HCT116 (cell line): ENCODE results near the gene LCMT1.

Source experiments
- ELF1 ChIP-seq: IDR thresholded peaks from 2 replicates; pipeline ENCODE4 v1.6.1; 2012; ENCODE audit warnings: low read depth, borderline replicate concordance
- EZH2 ChIP-seq: fragments of 200-600 bp; sonication (generic); IDR thresholded peaks from 2 replicates; pipeline ENCODE4 v1.6.1; 2017; ENCODE audit warnings: antibody characterized with exemption, mixed run types
- JUND ChIP-seq: IDR thresholded peaks from 2 replicates; pipeline ENCODE4 v1.6.1; 2012
- POLR2A ChIP-seq: IDR thresholded peaks from 2 replicates; pipeline ENCODE4 v1.7.0; 2011; ENCODE audit warnings: borderline replicate concordance; ENCODE audit not compliant: insufficient read depth, insufficient read length; ENCODE audit errors: extremely low read depth
- POLR2AphosphoS5 ChIP-seq: IDR thresholded peaks from 2 replicates; pipeline ENCODE4 v1.6.1; 2011; ENCODE audit warnings: mild to moderate bottlenecking, low read depth, low read length, moderate library complexity
- SP1 ChIP-seq: IDR thresholded peaks from 2 replicates; pipeline ENCODE4 v1.6.1; 2012; ENCODE audit warnings: low read depth
- SRF ChIP-seq: IDR thresholded peaks from 2 replicates; pipeline ENCODE4 v1.6.1; 2012; ENCODE audit warnings: low read depth
- TCF7L2 ChIP-seq: IDR thresholded peaks from 2 replicates; pipeline ENCODE4 v1.7.0; 2011; ENCODE audit warnings: borderline replicate concordance, inconsistent platforms; ENCODE audit not compliant: insufficient read depth, insufficient read length; ENCODE audit errors: extremely low read depth
- YY1 ChIP-seq: IDR thresholded peaks from 2 replicates; pipeline ENCODE4 v1.6.1; 2011; ENCODE audit warnings: low read length, low read depth, moderate library complexity, mild to moderate bottlenecking; ENCODE audit not compliant: insufficient replicate concordance; ENCODE audit errors: extremely low read depth
- ZNF274 ChIP-seq: fragments of 200-500 bp; sonication (Bioruptor generic); IDR thresholded peaks from 2 replicates; pipeline ENCODE4 v1.6.1; 2014; ENCODE audit warnings: mild to moderate bottlenecking, low read depth, low read length, inconsistent platforms
- TF ChIP-seq, protein P1 (sequence below), 3 experiments: fragments of 200-600 bp in 1 of 3; sonication (generic) in 1 of 3; IDR thresholded peaks in 2 of 3; conservative IDR thresholded peaks in 1 of 3; 2 replicates each; pipeline ENCODE4 v1.5.1; 2012 to 2017; ENCODE audit warnings: low read depth in 2 of 3, low read length in 2 of 3, antibody characterized with exemption in 1 of 3, borderline replicate concordance in 1 of 3, control low read depth in 1 of 3, mild to moderate bottlenecking in 1 of 3, mixed read lengths in 1 of 3, mixed run types in 1 of 3, moderate library complexity in 1 of 3; ENCODE audit not compliant: insufficient read depth in 1 of 3

DNA sequence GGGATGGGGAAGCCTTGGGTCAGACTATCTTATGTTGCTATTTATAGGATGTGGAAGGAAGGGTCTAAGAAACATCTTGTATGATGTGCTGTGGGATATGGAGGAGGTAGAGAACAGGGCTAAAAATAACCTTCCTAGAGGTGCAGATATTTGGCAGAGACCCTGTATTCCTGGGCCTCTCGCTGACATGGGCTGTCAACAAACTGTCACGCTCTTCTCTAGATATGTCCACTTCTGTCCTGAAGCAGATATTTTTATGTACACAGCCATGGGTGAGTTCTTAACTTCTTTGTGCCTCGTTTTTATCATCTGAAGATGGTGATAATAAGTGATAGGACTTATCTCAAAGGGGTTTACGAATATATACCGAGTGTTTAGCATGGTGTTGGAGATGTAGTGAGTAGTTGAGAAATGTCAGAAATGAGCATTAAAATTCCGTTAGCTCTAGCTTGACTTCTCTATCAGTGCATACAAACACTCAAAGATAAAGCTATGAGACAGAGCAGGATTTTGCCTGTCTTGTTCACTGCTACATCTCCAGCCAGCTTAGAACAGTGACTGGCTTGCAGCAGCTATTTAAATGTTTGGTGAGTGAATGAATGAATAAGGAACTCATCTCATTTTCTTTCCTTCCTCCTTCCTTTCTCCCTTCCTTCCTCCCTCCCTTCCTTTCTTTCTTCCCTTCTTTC, 102.3 kb downstream of the LCMT1 start:
- no peak for TF ChIP-seq POLR2A
- TF ChIP-seq, protein P1, sequence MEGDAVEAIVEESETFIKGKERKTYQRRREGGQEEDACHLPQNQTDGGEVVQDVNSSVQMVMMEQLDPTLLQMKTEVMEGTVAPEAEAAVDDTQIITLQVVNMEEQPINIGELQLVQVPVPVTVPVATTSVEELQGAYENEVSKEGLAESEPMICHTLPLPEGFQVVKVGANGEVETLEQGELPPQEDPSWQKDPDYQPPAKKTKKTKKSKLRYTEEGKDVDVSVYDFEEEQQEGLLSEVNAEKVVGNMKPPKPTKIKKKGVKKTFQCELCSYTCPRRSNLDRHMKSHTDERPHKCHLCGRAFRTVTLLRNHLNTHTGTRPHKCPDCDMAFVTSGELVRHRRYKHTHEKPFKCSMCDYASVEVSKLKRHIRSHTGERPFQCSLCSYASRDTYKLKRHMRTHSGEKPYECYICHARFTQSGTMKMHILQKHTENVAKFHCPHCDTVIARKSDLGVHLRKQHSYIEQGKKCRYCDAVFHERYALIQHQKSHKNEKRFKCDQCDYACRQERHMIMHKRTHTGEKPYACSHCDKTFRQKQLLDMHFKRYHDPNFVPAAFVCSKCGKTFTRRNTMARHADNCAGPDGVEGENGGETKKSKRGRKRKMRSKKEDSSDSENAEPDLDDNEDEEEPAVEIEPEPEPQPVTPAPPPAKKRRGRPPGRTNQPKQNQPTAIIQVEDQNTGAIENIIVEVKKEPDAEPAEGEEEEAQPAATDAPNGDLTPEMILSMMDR (IDR thresholded peaks at IDR 0.05 in 2 of 3, conservative IDR thresholded peaks at IDR 0.05 in 1 of 3; ENCODE audit: borderline replicate concordance in 1 of 3, insufficient read depth in 1 of 3, low read depth in 2 of 3, low read length in 2 of 3) = no peak
- TF ChIP-seq POLR2AphosphoS5 = no peak
- TF ChIP-seq TCF7L2 = no peak
- no peak for TF ChIP-seq EZH2
- TF ChIP-seq YY1 = no peak
- TF ChIP-seq SRF = no peak
- no peak for TF ChIP-seq ZNF274
- TF ChIP-seq ELF1 = no peak
- TF ChIP-seq JUND = no peak
- no peak for TF ChIP-seq SP1
